ENCODE results near the gene SLC25A24. TPM values are rescaled to one million over a fixed set of nuclear protein-coding genes. Genes with fewer than 3 reads are reported as not detected.

Gene SLC25A24
- total RNA-seq, 4 donors from 2014 or later, result 6.8 to 12.3 (median 9.3) TPM

- ATAC-seq, result no peak
Observed at GRCh38 chr1:108121358-108122143, 78.6 kb downstream of the SLC25A24 start.

GRCh38 chr1:108120163-108120562 is 80.0 kb downstream of the SLC25A24 start:
- H3K9me3 ChIP-seq, result no peaks in the 10 kb centered on the region
- no peak for ATAC-seq
- no peaks in the 10 kb centered on the region for H3K36me3 ChIP-seq
- H3K4me1 ChIP-seq, result no peaks in the 10 kb centered on the region
- no peak overlapping the region for H3K4me3 ChIP-seq
- H3K27ac ChIP-seq, result no peak overlapping the region
- TF ChIP-seq POLR2A (IDR thresholded peaks at IDR 0.05), result no peak
- TF ChIP-seq, protein P1, sequence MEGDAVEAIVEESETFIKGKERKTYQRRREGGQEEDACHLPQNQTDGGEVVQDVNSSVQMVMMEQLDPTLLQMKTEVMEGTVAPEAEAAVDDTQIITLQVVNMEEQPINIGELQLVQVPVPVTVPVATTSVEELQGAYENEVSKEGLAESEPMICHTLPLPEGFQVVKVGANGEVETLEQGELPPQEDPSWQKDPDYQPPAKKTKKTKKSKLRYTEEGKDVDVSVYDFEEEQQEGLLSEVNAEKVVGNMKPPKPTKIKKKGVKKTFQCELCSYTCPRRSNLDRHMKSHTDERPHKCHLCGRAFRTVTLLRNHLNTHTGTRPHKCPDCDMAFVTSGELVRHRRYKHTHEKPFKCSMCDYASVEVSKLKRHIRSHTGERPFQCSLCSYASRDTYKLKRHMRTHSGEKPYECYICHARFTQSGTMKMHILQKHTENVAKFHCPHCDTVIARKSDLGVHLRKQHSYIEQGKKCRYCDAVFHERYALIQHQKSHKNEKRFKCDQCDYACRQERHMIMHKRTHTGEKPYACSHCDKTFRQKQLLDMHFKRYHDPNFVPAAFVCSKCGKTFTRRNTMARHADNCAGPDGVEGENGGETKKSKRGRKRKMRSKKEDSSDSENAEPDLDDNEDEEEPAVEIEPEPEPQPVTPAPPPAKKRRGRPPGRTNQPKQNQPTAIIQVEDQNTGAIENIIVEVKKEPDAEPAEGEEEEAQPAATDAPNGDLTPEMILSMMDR (IDR thresholded peaks at IDR 0.05 in 4 of 5, conservative IDR thresholded peaks at IDR 0.05 in 1 of 5), result no peak
- intact Hi-C loops (cut with DNase I; ENCODE audit: low total_unique reads) (loop anchor here (5.0 to 10.0 kb wide), 3 partner anchors 82 to 215 kb away; partner anchors contain the start of genes SLC25A24 and VAV3), in situ Hi-C loops (cut with MboI; ENCODE audit: low sequenced_read_pairs in 4 of 4) (no loop called here)
- no peak for DNase-seq
- no peaks in the 10 kb centered on the region for H3K27me3 ChIP-seq

More at GRCh38 chr1:108121358-108122143, 78.6 kb downstream of the SLC25A24 start:
- TF ChIP-seq, protein P1 (IDR thresholded peaks at IDR 0.05 in 4 of 5, conservative IDR thresholded peaks at IDR 0.05 in 1 of 5), result no peak
- no peak for TF ChIP-seq POLR2A (IDR thresholded peaks at IDR 0.05)
- intact Hi-C loops (cut with DNase I; ENCODE audit: low total_unique reads), result loop anchor here (5.0 to 10.0 kb wide), 3 partner anchors 81 to 217 kb away; partner anchors contain the start of genes SLC25A24 and VAV3
- no peak overlapping the region for H3K4me3 ChIP-seq
- H3K9me3 ChIP-seq, result no peaks in the 10 kb centered on the region
- no peaks in the 10 kb centered on the region for H3K4me1 ChIP-seq
- H3K27ac ChIP-seq, result no peak overlapping the region
- in situ Hi-C loops (cut with MboI; ENCODE audit: low sequenced_read_pairs in 4 of 4), result no loop called here
- no peaks in the 10 kb centered on the region for H3K36me3 ChIP-seq
- DNase-seq, result no peak
- H3K27me3 ChIP-seq, result no peaks in the 10 kb centered on the region

GRCh38 chr1:108119500-108119899 is 80.6 kb downstream of the SLC25A24 start:
- no peaks in the 10 kb centered on the region for H3K9me3 ChIP-seq
- no peaks in the 10 kb centered on the region for H3K4me1 ChIP-seq
- TF ChIP-seq, protein P1 (IDR thresholded peaks at IDR 0.05 in 4 of 5, conservative IDR thresholded peaks at IDR 0.05 in 1 of 5), result no peak
- no peak for TF ChIP-seq POLR2A (IDR thresholded peaks at IDR 0.05)
- in situ Hi-C loops (cut with MboI; ENCODE audit: low sequenced_read_pairs in 4 of 4), result no loop called here
- no peaks in the 10 kb centered on the region for H3K27me3 ChIP-seq
- no peak overlapping the region for H3K27ac ChIP-seq
- intact Hi-C loops (cut with DNase I; ENCODE audit: low total_unique reads), result no loop called here
- H3K4me3 ChIP-seq, result no peak overlapping the region
- no peaks in the 10 kb centered on the region for H3K36me3 ChIP-seq
- DNase-seq, result no peak
- no peak for ATAC-seq

GRCh38 chr1:108117945-108118902 is 81.9 kb downstream of the SLC25A24 start:
- intact Hi-C loops (cut with DNase I; ENCODE audit: low total_unique reads), result no loop called here

More at GRCh38 chr1:108117945-108118902, 81.9 kb downstream of the SLC25A24 start:
- peak in 1 of 2 donors; percentile 60 for DNase-seq
- no peaks in the 10 kb centered on the region for H3K4me1 ChIP-seq
- TF ChIP-seq, protein P1 (IDR thresholded peaks at IDR 0.05 in 4 of 5, conservative IDR thresholded peaks at IDR 0.05 in 1 of 5), result no peak
- TF ChIP-seq POLR2A (IDR thresholded peaks at IDR 0.05), result no peak
- ATAC-seq, result peak in 1 of 2 donors; percentile 93
- H3K27me3 ChIP-seq, result no peaks in the 10 kb centered on the region
- H3K36me3 ChIP-seq, result no peaks in the 10 kb centered on the region
- H3K4me3 ChIP-seq, result no peak overlapping the region
- H3K9me3 ChIP-seq, result no peaks in the 10 kb centered on the region
- peak overlapping the region in 1 of 4 donors; percentile 13 for H3K27ac ChIP-seq
- in situ Hi-C loops (cut with MboI; ENCODE audit: low sequenced_read_pairs in 4 of 4), result no loop called here

Measured in gastrocnemius medialis (tissue), 4 donors.